ENCODE results near the gene PLEKHH3. TPM values are rescaled to one million over a fixed set of nuclear protein-coding genes. Genes with fewer than 3 reads are reported as not detected.

PLEKHH3 gene
- total RNA-seq, 4 donors from 2014 or later = 5.4 to 64.8 (median 7.4) TPM

GRCh38 chr17:42695500-42695899 lies 18.7 kb upstream of the PLEKHH3 start:
- TF ChIP-seq CTCF (IDR thresholded peaks at IDR 0.05; ENCODE audit: low read depth) = no peak

- TF ChIP-seq CTCF (IDR thresholded peaks at IDR 0.05; ENCODE audit: low read depth) = no peak
These were observed 17.7 kb upstream of the PLEKHH3 start for GRCh38 chr17:42694524-42694923.

GRCh38 chr17:42692489-42692888 lies 15.7 kb upstream of the PLEKHH3 start:
- TF ChIP-seq CTCF (IDR thresholded peaks at IDR 0.05; ENCODE audit: low read depth) = no peak

GRCh38 chr17:42691021-42691545 lies 14.3 kb upstream of the PLEKHH3 start:
- no peak for TF ChIP-seq CTCF (IDR thresholded peaks at IDR 0.05; ENCODE audit: low read depth)

GRCh38 chr17:42690596-42690995 lies 13.8 kb upstream of the PLEKHH3 start:
- no peak for TF ChIP-seq CTCF (IDR thresholded peaks at IDR 0.05; ENCODE audit: low read depth)

GRCh38 chr17:42687707-42688320 lies 11.0 kb upstream of the PLEKHH3 start:
- no peak for TF ChIP-seq CTCF (IDR thresholded peaks at IDR 0.05; ENCODE audit: low read depth)

GRCh38 chr17:42686520-42687128 lies 9.8 kb upstream of the PLEKHH3 start:
- no peak for TF ChIP-seq CTCF (IDR thresholded peaks at IDR 0.05; ENCODE audit: low read depth)
